ENCODE data around the gene SH2B3. TPM values are rescaled to one million over a fixed set of nuclear protein-coding genes. Genes with fewer than 3 reads are reported as not detected.

The SH2B3 gene
- total RNA-seq, 1 donor from 2014 or later, result 11.3 TPM

DNA sequence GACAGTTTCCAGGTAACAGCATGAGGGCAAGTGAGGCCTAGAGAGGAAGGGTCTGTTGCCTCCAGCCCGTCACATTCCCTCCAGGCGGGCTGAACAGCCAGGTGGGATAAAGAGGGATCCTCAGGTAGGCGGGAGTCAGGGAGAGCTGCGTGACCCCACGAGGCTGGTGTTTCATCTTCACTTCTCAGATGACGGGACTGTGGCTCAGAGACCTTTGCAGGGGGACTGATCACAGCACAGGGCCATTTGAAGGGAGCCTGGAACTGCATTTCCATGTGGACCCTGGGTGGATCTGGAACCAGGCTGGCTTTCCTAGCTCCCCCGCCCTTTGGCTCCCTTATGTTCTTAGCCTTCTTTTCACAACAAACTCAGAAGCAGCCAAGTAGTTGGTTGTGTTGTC is 37.4 kb downstream of the SH2B3 start:
- H3K27me3 Mint-ChIP-seq (ENCODE audit: low read depth), result no peaks in the 10 kb centered on the region
- H3K27ac Mint-ChIP-seq (ENCODE audit: unreplicated experiment), result no peak overlapping the region
- peaks cover 5% of the 10 kb centered on the region for H3K36me3 Mint-ChIP-seq (ENCODE audit: low read depth)
- TF ChIP-seq, protein P1, sequence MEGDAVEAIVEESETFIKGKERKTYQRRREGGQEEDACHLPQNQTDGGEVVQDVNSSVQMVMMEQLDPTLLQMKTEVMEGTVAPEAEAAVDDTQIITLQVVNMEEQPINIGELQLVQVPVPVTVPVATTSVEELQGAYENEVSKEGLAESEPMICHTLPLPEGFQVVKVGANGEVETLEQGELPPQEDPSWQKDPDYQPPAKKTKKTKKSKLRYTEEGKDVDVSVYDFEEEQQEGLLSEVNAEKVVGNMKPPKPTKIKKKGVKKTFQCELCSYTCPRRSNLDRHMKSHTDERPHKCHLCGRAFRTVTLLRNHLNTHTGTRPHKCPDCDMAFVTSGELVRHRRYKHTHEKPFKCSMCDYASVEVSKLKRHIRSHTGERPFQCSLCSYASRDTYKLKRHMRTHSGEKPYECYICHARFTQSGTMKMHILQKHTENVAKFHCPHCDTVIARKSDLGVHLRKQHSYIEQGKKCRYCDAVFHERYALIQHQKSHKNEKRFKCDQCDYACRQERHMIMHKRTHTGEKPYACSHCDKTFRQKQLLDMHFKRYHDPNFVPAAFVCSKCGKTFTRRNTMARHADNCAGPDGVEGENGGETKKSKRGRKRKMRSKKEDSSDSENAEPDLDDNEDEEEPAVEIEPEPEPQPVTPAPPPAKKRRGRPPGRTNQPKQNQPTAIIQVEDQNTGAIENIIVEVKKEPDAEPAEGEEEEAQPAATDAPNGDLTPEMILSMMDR (conservative IDR thresholded peaks at IDR 0.05), result no peak
- DNase-seq (ENCODE audit: low read depth, low spot score), result no peak
- H3K9me3 Mint-ChIP-seq, result no peaks in the 10 kb centered on the region
- H3K4me1 Mint-ChIP-seq, result peaks cover 24% of the 10 kb centered on the region
- no peak overlapping the region for H3K4me3 Mint-ChIP-seq

DNA sequence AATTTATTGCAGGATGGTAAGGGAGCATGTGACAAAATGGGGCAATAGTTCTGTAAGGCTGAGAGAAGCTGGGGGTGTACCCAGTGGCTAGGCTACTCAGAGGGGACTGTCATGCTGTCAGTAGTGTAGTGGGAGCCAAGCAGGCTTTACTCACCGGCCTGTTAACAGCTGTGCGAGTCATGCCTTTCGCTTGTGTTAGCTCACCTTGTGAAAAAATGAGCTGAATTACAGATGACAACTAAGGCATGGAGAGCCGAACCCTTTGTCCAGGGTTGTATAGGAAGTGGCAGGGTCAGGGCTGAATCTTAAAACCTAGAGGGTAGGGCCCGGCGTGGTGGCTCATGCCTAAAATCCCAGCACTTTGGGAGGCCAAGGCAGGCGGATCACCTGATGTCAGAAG is 37.9 kb downstream of the SH2B3 start:
- no peaks in the 10 kb centered on the region for H3K9me3 Mint-ChIP-seq
- H3K4me3 Mint-ChIP-seq, result no peak overlapping the region
- DNase-seq (ENCODE audit: low read depth, low spot score), result no peak
- H3K36me3 Mint-ChIP-seq (ENCODE audit: low read depth), result peaks cover 5% of the 10 kb centered on the region
- peaks cover 21% of the 10 kb centered on the region for H3K4me1 Mint-ChIP-seq
- TF ChIP-seq, protein P1 (conservative IDR thresholded peaks at IDR 0.05), result no peak
- H3K27ac Mint-ChIP-seq (ENCODE audit: unreplicated experiment), result no peak overlapping the region
- no peaks in the 10 kb centered on the region for H3K27me3 Mint-ChIP-seq (ENCODE audit: low read depth)

DNA sequence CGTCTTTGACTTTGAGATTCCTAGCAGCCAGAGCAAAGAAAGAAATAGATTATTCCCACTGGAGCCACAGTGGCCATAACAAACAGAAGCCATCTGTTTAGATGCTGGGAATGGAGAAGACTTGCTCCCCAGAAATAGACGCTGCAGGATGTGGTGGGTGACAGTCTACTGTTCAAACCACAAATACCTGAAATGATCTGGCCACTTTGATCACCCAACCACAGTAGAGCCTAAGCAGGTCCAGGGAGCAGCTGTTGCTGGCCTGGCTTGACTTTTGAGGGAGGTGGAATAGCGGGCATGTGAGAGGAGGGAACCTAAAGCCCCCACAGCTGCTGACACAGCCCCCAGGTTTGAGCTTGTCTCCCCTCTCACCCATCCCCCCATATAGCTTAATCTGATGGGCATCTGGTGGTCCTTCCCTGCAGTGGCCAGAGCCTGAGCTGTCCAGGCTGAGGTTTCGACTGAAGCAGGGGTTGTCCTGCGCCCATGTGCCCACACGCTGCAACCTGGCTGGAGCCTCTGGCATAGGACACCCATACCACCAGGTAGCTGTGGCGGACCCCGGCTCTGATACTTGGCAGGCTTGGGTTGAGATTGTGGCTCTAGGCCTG is 38.7 kb downstream of the SH2B3 start:
- no peak for DNase-seq (ENCODE audit: low read depth, low spot score)
- H3K36me3 Mint-ChIP-seq (ENCODE audit: low read depth), result peaks cover 5% of the 10 kb centered on the region
- H3K27me3 Mint-ChIP-seq (ENCODE audit: low read depth), result no peaks in the 10 kb centered on the region
- H3K27ac Mint-ChIP-seq (ENCODE audit: unreplicated experiment), result no peak overlapping the region
- no peak overlapping the region for H3K4me3 Mint-ChIP-seq
- no peaks in the 10 kb centered on the region for H3K9me3 Mint-ChIP-seq
- peaks cover 18% of the 10 kb centered on the region for H3K4me1 Mint-ChIP-seq
- TF ChIP-seq, protein P1 (conservative IDR thresholded peaks at IDR 0.05), result no peak

DNA sequence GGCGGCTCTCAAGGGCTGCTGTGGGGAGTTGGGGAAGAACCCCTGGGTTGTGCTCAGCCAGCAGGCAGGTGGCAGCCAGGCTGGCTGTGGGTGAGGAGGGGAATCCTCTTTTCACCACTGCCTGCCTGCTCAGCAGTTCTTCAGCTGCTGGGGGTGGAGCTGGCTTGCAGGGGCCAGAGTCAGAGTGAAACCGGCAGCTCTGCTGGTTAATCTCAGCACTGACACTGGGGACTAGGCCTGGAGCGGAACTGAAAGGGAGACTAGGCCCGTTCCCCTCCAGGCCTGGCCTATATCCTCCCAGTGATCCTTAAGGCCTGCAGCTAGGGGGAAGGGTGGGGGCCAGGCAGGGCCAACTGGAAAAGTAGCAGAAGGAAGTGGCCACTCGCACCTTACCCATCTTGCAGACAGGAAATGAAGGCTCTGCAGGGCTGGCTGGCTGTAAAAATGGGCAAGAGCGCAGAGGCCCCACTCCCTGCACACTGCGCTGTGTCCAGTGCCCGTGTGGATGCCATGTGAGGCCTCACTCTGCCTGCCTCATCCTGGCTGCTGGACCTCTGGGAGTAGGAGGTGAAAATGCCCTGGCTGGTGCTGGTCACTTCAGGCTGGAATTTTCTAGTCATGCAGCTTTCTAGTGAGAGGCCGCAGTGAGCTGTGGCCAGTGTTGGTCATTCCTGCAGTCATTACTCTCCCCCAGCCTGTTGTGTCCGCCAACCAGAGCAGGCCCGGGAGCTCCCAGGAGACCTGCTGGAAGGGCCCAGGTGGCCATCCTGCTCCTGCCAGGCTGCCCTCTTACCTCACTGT is 39.4 kb downstream of the SH2B3 start:
- Mint-ChIP-seq H3K27ac (ENCODE audit: unreplicated experiment) (no peak overlapping the region), H3K4me1 (peaks cover 14% of the 10 kb centered on the region), H3K4me3 (no peak overlapping the region), H3K36me3 (ENCODE audit: low read depth) (peaks cover 5% of the 10 kb centered on the region), H3K9me3 (no peaks in the 10 kb centered on the region), H3K27me3 (ENCODE audit: low read depth) (no peaks in the 10 kb centered on the region)
- TF ChIP-seq, protein P1 (conservative IDR thresholded peaks at IDR 0.05), result no peak
- DNase-seq (ENCODE audit: low read depth, low spot score), result no peak

DNA sequence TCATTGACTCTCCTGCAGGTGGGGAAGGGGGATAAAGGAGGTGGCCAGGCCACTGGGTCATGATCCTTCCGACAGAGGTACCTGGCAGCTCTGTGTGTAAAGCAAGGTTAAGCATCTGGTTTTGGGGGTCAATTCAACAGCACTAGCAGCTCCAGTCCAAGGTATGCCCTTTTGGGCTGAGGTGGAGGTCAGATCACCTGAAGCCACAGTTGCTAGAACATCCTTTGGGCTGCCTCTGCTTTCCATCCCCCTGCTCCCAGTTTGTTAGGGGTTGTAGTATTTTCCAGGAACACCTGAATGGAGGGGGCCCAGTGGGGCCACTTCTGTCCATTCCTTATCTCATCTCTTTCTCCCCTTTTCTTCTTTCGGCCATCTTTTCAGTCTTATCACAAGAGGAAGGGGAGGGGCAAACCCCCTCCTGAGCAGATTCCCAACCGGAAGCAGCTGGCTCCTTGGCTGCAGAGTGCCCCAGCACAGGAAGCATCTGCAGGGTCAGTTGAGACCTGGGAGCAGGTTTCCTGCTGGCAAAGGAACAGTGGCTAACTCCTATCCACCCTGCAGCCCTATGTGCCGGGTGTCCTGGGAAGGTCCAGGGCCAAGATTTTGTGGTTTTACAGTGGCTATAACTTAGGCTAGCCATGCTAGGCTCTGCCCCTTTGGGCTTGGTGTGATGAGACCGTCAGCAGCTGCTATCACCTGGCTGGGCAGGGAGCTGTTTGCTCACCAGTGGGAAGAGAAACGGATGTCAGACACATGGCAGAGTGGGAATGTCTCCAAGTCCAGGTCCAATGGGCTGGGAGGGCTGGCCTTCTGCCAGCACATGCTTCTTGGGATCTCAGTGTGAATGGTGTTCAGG is 40.2 kb downstream of the SH2B3 start:
- Mint-ChIP-seq H3K4me1 (peaks cover 7% of the 10 kb centered on the region), H3K36me3 (ENCODE audit: low read depth) (peaks cover 5% of the 10 kb centered on the region), H3K9me3 (no peaks in the 10 kb centered on the region), H3K4me3 (peak overlapping the region; percentile 23), H3K27me3 (ENCODE audit: low read depth) (no peaks in the 10 kb centered on the region), H3K27ac (ENCODE audit: unreplicated experiment) (peak overlapping the region; percentile 72)
- TF ChIP-seq, protein P1 (conservative IDR thresholded peaks at IDR 0.05), result no peak
- DNase-seq (ENCODE audit: low read depth, low spot score), result no peak
